ENCODE data around the gene GFRA4.

DNA sequence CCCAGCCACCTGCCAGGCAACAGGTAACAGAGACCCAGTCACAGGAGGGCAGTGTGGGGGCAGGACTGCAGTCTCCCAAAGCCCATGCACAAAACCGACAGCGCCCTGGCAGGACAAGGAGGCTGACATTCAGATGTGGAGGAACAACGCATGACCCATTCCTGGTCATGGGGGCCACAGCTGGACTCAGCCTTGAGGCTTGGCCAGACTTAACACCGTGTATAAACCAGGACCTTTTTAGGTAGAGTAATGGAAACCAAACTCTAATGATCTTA, 8.1 kb downstream of the GFRA4 start:
- TF ChIP-seq GATA2 (IDR thresholded peaks at IDR 0.05; ENCODE audit: low read depth, low read length) = no peak
- no peak for TF ChIP-seq GATA3 (IDR thresholded peaks at IDR 0.05; ENCODE audit: low read depth, low read length)

Measured in SH-SY5Y (cell line).